ENCODE measurements around the gene TRIM59.

The TRIM59 gene

GRCh38 chr3:160403796-160404470 is 45.7 kb downstream of the TRIM59 start:
- no peak for DNase-seq (ENCODE audit: low read depth in 1 of 2, low spot score in 1 of 2)

- DNase-seq (ENCODE audit: low read depth in 1 of 2, low spot score in 1 of 2) = no peak
Observed at GRCh38 chr3:160403028-160403545, 46.5 kb downstream of the TRIM59 start.

- no peak for DNase-seq (ENCODE audit: low read depth in 1 of 2, low spot score in 1 of 2)
Observed at GRCh38 chr3:160402221-160403027, 47.2 kb downstream of the TRIM59 start.

- DNase-seq (ENCODE audit: low read depth in 1 of 2, low spot score in 1 of 2) = no peak
Observed at GRCh38 chr3:160401291-160402095, 48.1 kb downstream of the TRIM59 start.

- peak in 1 of 2 donors; percentile 9 for DNase-seq (ENCODE audit: low read depth in 1 of 2, low spot score in 1 of 2)
Observed at GRCh38 chr3:160400702-160401150, 48.9 kb downstream of the TRIM59 start.

GRCh38 chr3:160400030-160400701 is 49.4 kb downstream of the TRIM59 start:
- peak in 1 of 2 donors; percentile 9 for DNase-seq (ENCODE audit: low read depth in 1 of 2, low spot score in 1 of 2)

- DNase-seq (ENCODE audit: low read depth in 1 of 2, low spot score in 1 of 2) = peak; percentile 85 to 96
Observed at GRCh38 chr3:160399125-160400029, 50.2 kb downstream of the TRIM59 start, which contains the start of the genes IFT80 and SMC4. Gene IFT80 (minus strand): TSS chr3:160399225. CDS start chr3:160384600, 14,625 bp downstream. Gene SMC4 (plus strand): TSS chr3:160399650. CDS start chr3:160400827, 1,177 bp downstream.

GRCh38 chr3:160398820-160399124 is 50.8 kb downstream of the TRIM59 start:
- DNase-seq (ENCODE audit: low read depth in 1 of 2, low spot score in 1 of 2) = no peak

GRCh38 chr3:160395297-160395696 is 54.3 kb downstream of the TRIM59 start:
- no peak for DNase-seq (ENCODE audit: low read depth in 1 of 2, low spot score in 1 of 2)

- no peak for DNase-seq (ENCODE audit: low read depth in 1 of 2, low spot score in 1 of 2)
Observed at GRCh38 chr3:160394009-160394392, 55.6 kb downstream of the TRIM59 start.

GRCh38 chr3:160393346-160394008 is 56.1 kb downstream of the TRIM59 start:
- DNase-seq (ENCODE audit: low read depth in 1 of 2, low spot score in 1 of 2) = no peak

- no peak for DNase-seq (ENCODE audit: low read depth in 1 of 2, low spot score in 1 of 2)
Observed at GRCh38 chr3:160392798-160393197, 56.8 kb downstream of the TRIM59 start.

- no peak for DNase-seq (ENCODE audit: low read depth in 1 of 2, low spot score in 1 of 2)
Observed at GRCh38 chr3:160390565-160391138, 58.9 kb downstream of the TRIM59 start.

Measured in activated CD4-positive, alpha-beta T cell treated with anti-CD3 and anti-CD28 coated beads, Interleukin-2, amount 50 U/mL, for 24 hours (primary cell).